H9 (cell line): Measurements from ENCODE around the gene BPGM. TPM values are rescaled to one million over a fixed set of nuclear protein-coding genes. Genes with fewer than 3 reads are reported as not detected.

Experiments
- DNase-seq: peaks from one replicate; pipeline ENCODE4 v3.0.0-alpha.2; 2017
- H2AFZ ChIP-seq: one replicate; pipeline ENCODE4 v1.6.1; 2013; ENCODE audit warnings: mild to moderate bottlenecking, low read length, control low read depth, moderate library complexity
- H2AK5ac ChIP-seq: 2 replicates; pipeline ENCODE4 v1.6.1; 2013; ENCODE audit warnings: low read length, control low read depth, mixed read lengths; ENCODE audit not compliant: insufficient read length
- H2BK120ac ChIP-seq: one replicate; pipeline ENCODE4 v1.6.1; 2013; ENCODE audit warnings: low read depth, mild to moderate bottlenecking, low read length, control low read depth, inconsistent platforms; ENCODE audit not compliant: poor library complexity, severe bottlenecking
- H2BK12ac ChIP-seq: 2 replicates; pipeline ENCODE4 v1.6.1; 2013; ENCODE audit warnings: low read length, control low read depth, mixed read lengths, low read depth; ENCODE audit not compliant: insufficient read length
- H2BK15ac ChIP-seq: 2 replicates; pipeline ENCODE4 v1.6.1; 2013; ENCODE audit warnings: low read depth, low read length, control low read depth
- H2BK20ac ChIP-seq: one replicate; pipeline ENCODE4 v1.6.1; 2013; ENCODE audit warnings: low read depth, mild to moderate bottlenecking, low read length, control low read depth, inconsistent platforms; ENCODE audit not compliant: poor library complexity, severe bottlenecking
- H2BK5ac ChIP-seq: 2 replicates; pipeline ENCODE4 v1.6.1; 2013; ENCODE audit warnings: low read length, control low read depth, mixed read lengths; ENCODE audit not compliant: insufficient read length
- H3K14ac ChIP-seq: 2 replicates; pipeline ENCODE4 v1.6.1; 2013; ENCODE audit warnings: low read length, control low read depth; ENCODE audit not compliant: insufficient read depth
- H3K18ac ChIP-seq: 2 replicates; pipeline ENCODE4 v1.6.1; 2013; ENCODE audit warnings: low read depth, mild to moderate bottlenecking, mixed read lengths, low read length, control low read depth; ENCODE audit not compliant: insufficient read length
- H3K23ac ChIP-seq: 2 replicates; pipeline ENCODE4 v1.6.1; 2013; ENCODE audit warnings: low read length, control low read depth, mixed read lengths, low read depth; ENCODE audit not compliant: insufficient read length
- H3K23me2 ChIP-seq: 2 replicates; pipeline ENCODE4 v1.6.1; 2013; ENCODE audit warnings: low read depth, mild to moderate bottlenecking, mixed read lengths, low read length, control low read depth; ENCODE audit not compliant: insufficient read length, poor library complexity, severe bottlenecking
- H3K27ac ChIP-seq: 2 replicates; pipeline ENCODE4 v1.5.1; 2013; ENCODE audit warnings: low read length, control low read depth, mixed read lengths, low read depth; ENCODE audit not compliant: insufficient read length
- H3K27me3 ChIP-seq: 2 replicates; pipeline ENCODE4 v1.6.1; 2013; ENCODE audit warnings: low read length, control low read depth, inconsistent platforms; ENCODE audit not compliant: insufficient read depth
- H3K4ac ChIP-seq: 2 replicates; pipeline ENCODE4 v1.6.1; 2013; ENCODE audit warnings: low read depth, mild to moderate bottlenecking, control low read depth, inconsistent platforms, low read length, moderate library complexity
- H3K4me1 ChIP-seq: 2 replicates; pipeline ENCODE4 v1.6.1; 2013; ENCODE audit warnings: low read length, control low read depth, inconsistent platforms; ENCODE audit not compliant: insufficient read depth
- H3K4me2 ChIP-seq: 2 replicates; pipeline ENCODE4 v1.6.1; 2013; ENCODE audit warnings: low read length, control low read depth, mixed read lengths; ENCODE audit not compliant: insufficient read length, insufficient read depth
- H3K56ac ChIP-seq: 2 replicates; pipeline ENCODE4 v1.6.1; 2013; ENCODE audit warnings: low read depth, mild to moderate bottlenecking, mixed read lengths, low read length, control low read depth; ENCODE audit not compliant: insufficient read length
- H3K79me1 ChIP-seq: 2 replicates; pipeline ENCODE4 v1.6.1; 2013; ENCODE audit warnings: low read depth, mild to moderate bottlenecking, moderate library complexity, low read length, control low read depth, inconsistent platforms; ENCODE audit not compliant: insufficient read depth, poor library complexity, severe bottlenecking
- H3K79me2 ChIP-seq: 2 replicates; pipeline ENCODE4 v1.6.1; 2013; ENCODE audit warnings: low read length, control low read depth, inconsistent platforms; ENCODE audit not compliant: insufficient read depth
- H3K9ac ChIP-seq: 2 replicates; pipeline ENCODE4 v1.6.1; 2013; ENCODE audit warnings: low read length, control low read depth, mixed read lengths; ENCODE audit not compliant: insufficient read length; ENCODE audit errors: extremely low read depth
- H3K9me3 ChIP-seq: one replicate; pipeline ENCODE4 v1.6.1; 2013; ENCODE audit warnings: low read depth, low read length, inconsistent platforms; ENCODE audit not compliant: control insufficient read depth
- H3T11ph ChIP-seq: one replicate; pipeline ENCODE4 v1.6.1; 2013; ENCODE audit warnings: mild to moderate bottlenecking, low read length, control low read depth, inconsistent platforms
- H4K20me1 ChIP-seq: one replicate; pipeline ENCODE4 v1.6.1; 2013; ENCODE audit not compliant: control insufficient read depth, insufficient read length, insufficient read depth
- H4K5ac ChIP-seq: 2 replicates; pipeline ENCODE4 v1.6.1; 2013; ENCODE audit warnings: low read depth, mild to moderate bottlenecking, mixed read lengths, low read length, control low read depth; ENCODE audit not compliant: insufficient read length
- H4K8ac ChIP-seq: replicated peaks from 2 replicates; pipeline ENCODE4 v1.6.1; 2013; ENCODE audit warnings: low read length, control low read depth, mixed read lengths, low read depth; ENCODE audit not compliant: insufficient read length
- H4K91ac ChIP-seq: 2 replicates; pipeline ENCODE4 v1.6.1; 2013; ENCODE audit warnings: low read depth, mild to moderate bottlenecking, moderate library complexity, mixed read lengths, low read length, control low read depth; ENCODE audit not compliant: insufficient read length
- H3K27ac Mint-ChIP-seq, 3 experiments: 2 replicates in 2 of 3; 3 replicates in 1 of 3; pipeline ENCODE4 v1.8.0; 2020 to 2021; ENCODE audit warnings: mixed read lengths in 3 of 3, mild to moderate bottlenecking in 1 of 3, moderate library complexity in 1 of 3
- H3K27me3 Mint-ChIP-seq: 2 replicates; pipeline ENCODE4 v1.8.0; 2021; ENCODE audit warnings: low read depth, mild to moderate bottlenecking, moderate library complexity, mixed read lengths
- H3K36me3 Mint-ChIP-seq, 3 experiments: 2 replicates in 2 of 3; 3 replicates in 1 of 3; pipeline ENCODE4 v1.8.0; 2020 to 2021; ENCODE audit warnings: low read depth in 3 of 3, mixed read lengths in 3 of 3; ENCODE audit not compliant: insufficient read depth in 1 of 3
- H3K4me1 Mint-ChIP-seq, 2 experiments: 2 replicates each; pipeline ENCODE4 v1.8.0; 2020; ENCODE audit warnings: mixed read lengths in 2 of 2
- H3K4me3 Mint-ChIP-seq, 2 experiments: 2 replicates in 1 of 2; 3 replicates in 1 of 2; pipeline ENCODE4 v1.8.0; 2020 to 2021; ENCODE audit warnings: mild to moderate bottlenecking in 2 of 2, mixed read lengths in 2 of 2, moderate library complexity in 1 of 2
- H3K9me3 Mint-ChIP-seq, 2 experiments: 2 replicates in 1 of 2; 3 replicates in 1 of 2; pipeline ENCODE4 v1.8.0; 2020; ENCODE audit warnings: mild to moderate bottlenecking in 2 of 2, mixed read lengths in 2 of 2, moderate library complexity in 1 of 2
- CTCF ChIP-seq: fragments of 200-600 bp; sonication (generic); conservative IDR thresholded peaks from 3 replicates; pipeline ENCODE4 v1.8.0; 2021; ENCODE audit warnings: antibody characterized with exemption, mild to moderate bottlenecking
- WGBS: extraction: QIAGEN DNeasy Blood & Tissue Kit; methylation state at CpG from one replicate; pipeline ENCODE4 v1.1.7; 2013; ENCODE audit warnings: missing lambda C conversion rate, low lambda C conversion rate, mixed read lengths; ENCODE audit not compliant: insufficient read length; ENCODE audit errors: extremely low coverage; 5-methylcytosine and 5-hydroxymethylcytosine counted together
- total RNA-seq: library from RNA; stranded (reverse); gene quantifications from 2 replicates; pipeline ENCODE4 v1.2.1, GENCODE V29; 2021

BPGM gene
- total RNA-seq, 1 experiment from 2014 or later = 14.4 TPM

GRCh38 chr7:134708692-134709091 lies 62.0 kb downstream of the BPGM start:
- DNase-seq = no peak
- Histone ChIP-seq H4K20me1 (no peaks in the 10 kb centered on the region), H3K4ac (no peak overlapping the region), H2AFZ (no peak overlapping the region), H2AK5ac (no peak overlapping the region), H3K14ac (no peak overlapping the region), H3K27ac (no peak overlapping the region), H3K4me1 (peaks cover under 1% of the 10 kb centered on the region; the same call in 1 of the 2 replicates), H3K56ac (no peak overlapping the region), H2BK5ac (no peak overlapping the region), H4K5ac (no peak overlapping the region), H3K9me3 (no peaks in the 10 kb centered on the region), H3K4me2 (no peak overlapping the region), H4K91ac (no peak overlapping the region), H4K8ac (no peak overlapping the region), H3K23me2 (no peaks in the 10 kb centered on the region), H3T11ph (no peak overlapping the region), H2BK20ac (no peak overlapping the region), H3K79me1 (no peaks in the 10 kb centered on the region), H2BK15ac (no peak overlapping the region), H3K18ac (no peak overlapping the region), H3K23ac (no peak overlapping the region), H3K79me2 (no peaks in the 10 kb centered on the region), H3K9ac (no peak overlapping the region), H2BK120ac (no peak overlapping the region), H3K27me3 (no peaks in the 10 kb centered on the region), H2BK12ac (no peak overlapping the region)
- H3K4me3 Mint-ChIP-seq = no peak overlapping the region
- H3K27me3 Mint-ChIP-seq = no peaks in the 10 kb centered on the region; the same call in 1 of the 2 replicates
- no peak for TF ChIP-seq CTCF
- WGBS = no CpG with 5 or more reads among the region's 2 CpGs
- H3K36me3 Mint-ChIP-seq = no peaks in the 10 kb centered on the region
- no peak overlapping the region for H3K27ac Mint-ChIP-seq
- H3K4me1 Mint-ChIP-seq = peaks cover 3 to 10% of the 10 kb centered on the region in 2 experiments; a peak in 3 of 4 replicates
- H3K9me3 Mint-ChIP-seq = no peaks in the 10 kb centered on the region
